Activated CD8-positive, alpha-beta memory T cell treated with anti-CD3 and anti-CD28 coated beads, Interleukin-2, amount 10 ng/mL, durations not matched to agents 7 days and 5 days (primary cell): ENCODE results near the gene ZZZ3. TPM values are rescaled to one million over a fixed set of nuclear protein-coding genes. Genes with fewer than 3 reads are reported as not detected.
A peak's percentile ranks its signal among the peaks of the same experiment; 100 is the strongest.
"Not testable (repeated sequence)": the region's sequence is repeated elsewhere in the genome, so short reads cannot be mapped to it uniquely, and the experiment has no call there.

ENCODE experiments used
- ATAC-seq: fragments of 150-1000 bp; cut with Tn5 transposase; one replicate; pipeline ENCODE4 v1.10.0; 2021; ENCODE audit warnings: moderate library complexity
- CTCF ChIA-PET: fragments of 350-600 bp; sonication (Branson Sonifier 250); formaldehyde crosslinking; loops from one replicate; lab custom pipeline; 2021; ENCODE audit warnings: antibody characterized with exemption; lab: Charles Lee
- DNase-seq: peaks from one replicate; pipeline ENCODE4 v3.0.0-alpha.2; 2020
- H3K27ac Mint-ChIP-seq: one replicate; pipeline ENCODE4 v1.8.0; 2021; ENCODE audit warnings: mild to moderate bottlenecking, mixed read lengths
- H3K27me3 Mint-ChIP-seq: one replicate; pipeline ENCODE4 v1.8.0; 2021; ENCODE audit warnings: mixed read lengths
- H3K36me3 Mint-ChIP-seq: one replicate; pipeline ENCODE4 v1.8.0; 2021; ENCODE audit warnings: mild to moderate bottlenecking, mixed read lengths
- H3K4me1 Mint-ChIP-seq: one replicate; pipeline ENCODE4 v1.8.0; 2021; ENCODE audit warnings: mixed read lengths
- H3K4me3 Mint-ChIP-seq: one replicate; pipeline ENCODE4 v1.8.0; 2021; ENCODE audit warnings: mild to moderate bottlenecking, moderate library complexity, mixed read lengths
- H3K9me3 Mint-ChIP-seq: one replicate; pipeline ENCODE4 v1.8.0; 2022; ENCODE audit warnings: low read depth, mixed read lengths
- total RNA-seq, 2 experiments: library from RNA; stranded (reverse); gene quantifications; one replicate each; pipeline ENCODE4 v1.2.3, GENCODE V29; 2021

Gene ZZZ3
- total RNA-seq, 2 experiments from 2014 or later = 32.3 to 32.7 TPM

- CTCF ChIA-PET = no interaction called here
- Mint-ChIP-seq H3K36me3 (peaks cover 17% of the 10 kb centered on the region), H3K9me3 (no peaks in the 10 kb centered on the region), H3K27me3 (no peaks in the 10 kb centered on the region), H3K4me3 (no peak overlapping the region), H3K4me1 (peaks cover 17% of the 10 kb centered on the region), H3K27ac (no peak overlapping the region)
- DNase-seq (no peak), ATAC-seq (no peak)
These were observed 22.4 kb downstream of the ZZZ3 start for GRCh38 chr1:77659879-77660593.

- CTCF ChIA-PET = no interaction called here
- ATAC-seq = no peak
- Mint-ChIP-seq H3K36me3 (peaks cover 15% of the 10 kb centered on the region), H3K27ac (no peak overlapping the region), H3K4me1 (peaks cover 10% of the 10 kb centered on the region), H3K9me3 (no peaks in the 10 kb centered on the region), H3K4me3 (no peak overlapping the region), H3K27me3 (no peaks in the 10 kb centered on the region)
- DNase-seq = no peak
These were observed 24.2 kb downstream of the ZZZ3 start for GRCh38 chr1:77658271-77658670.

GRCh38 chr1:77655431-77655974, 27.0 kb downstream of the ZZZ3 start:
- Mint-ChIP-seq H3K36me3 (peaks cover 34% of the 10 kb centered on the region), H3K4me3 (no peak overlapping the region), H3K4me1 (peaks cover 7% of the 10 kb centered on the region), H3K9me3 (peaks cover 6% of the 10 kb centered on the region), H3K27ac (no peak overlapping the region), H3K27me3 (no peaks in the 10 kb centered on the region)
- CTCF ChIA-PET = no interaction called here
- DNase-seq (no peak), ATAC-seq (no peak)

- H3K36me3 Mint-ChIP-seq = peaks cover 51% of the 10 kb centered on the region
- peaks cover 7% of the 10 kb centered on the region for H3K4me1 Mint-ChIP-seq
- no peak for DNase-seq
- no peak overlapping the region for H3K4me3 Mint-ChIP-seq
- CTCF ChIA-PET = no interaction called here
- ATAC-seq = no peak
- peaks cover 11% of the 10 kb centered on the region for H3K9me3 Mint-ChIP-seq
- no peak overlapping the region for H3K27ac Mint-ChIP-seq
- H3K27me3 Mint-ChIP-seq = no peaks in the 10 kb centered on the region
These were observed 29.4 kb downstream of the ZZZ3 start for GRCh38 chr1:77652970-77653516.

- Mint-ChIP-seq H3K27me3 (no peaks in the 10 kb centered on the region), H3K4me1 (peaks cover 7% of the 10 kb centered on the region), H3K4me3 (no peak overlapping the region), H3K9me3 (peaks cover 13% of the 10 kb centered on the region), H3K27ac (no peak overlapping the region), H3K36me3 (peaks cover 52% of the 10 kb centered on the region)
- no peak for ATAC-seq
- CTCF ChIA-PET = no interaction called here
- no peak for DNase-seq
These were observed 30.2 kb downstream of the ZZZ3 start for GRCh38 chr1:77652268-77652667.

- H3K27me3 Mint-ChIP-seq = no peaks in the 10 kb centered on the region
- no peak overlapping the region for H3K4me3 Mint-ChIP-seq
- peaks cover 13% of the 10 kb centered on the region for H3K9me3 Mint-ChIP-seq
- ATAC-seq (no peak), DNase-seq (no peak)
- CTCF ChIA-PET = no interaction called here
- peaks cover 66% of the 10 kb centered on the region for H3K36me3 Mint-ChIP-seq
- H3K27ac Mint-ChIP-seq = no peak overlapping the region
- H3K4me1 Mint-ChIP-seq = peaks cover 8% of the 10 kb centered on the region
These were observed 33.3 kb downstream of the ZZZ3 start for GRCh38 chr1:77649127-77649526.

GRCh38 chr1:77646224-77646623, 36.2 kb downstream of the ZZZ3 start:
- CTCF ChIA-PET, H3K27ac Mint-ChIP-seq, DNase-seq, ATAC-seq, H3K4me1 Mint-ChIP-seq, H3K27me3 Mint-ChIP-seq, H3K4me3 Mint-ChIP-seq: not testable (repeated sequence)
- H3K36me3 Mint-ChIP-seq = peaks cover 50% of the 10 kb centered on the region
- H3K9me3 Mint-ChIP-seq = peaks cover 10% of the 10 kb centered on the region

- CTCF ChIA-PET = no interaction called here
- no peak overlapping the region for H3K27ac Mint-ChIP-seq
- DNase-seq = no peak
- H3K4me3 Mint-ChIP-seq = no peak overlapping the region
- peaks cover 38% of the 10 kb centered on the region for H3K36me3 Mint-ChIP-seq
- H3K4me1 Mint-ChIP-seq = peaks cover 22% of the 10 kb centered on the region
- no peaks in the 10 kb centered on the region for H3K27me3 Mint-ChIP-seq
- H3K9me3 Mint-ChIP-seq = peaks cover 5% of the 10 kb centered on the region
- ATAC-seq = no peak
These were observed 39.0 kb downstream of the ZZZ3 start for GRCh38 chr1:77643456-77643855.

GRCh38 chr1:77642941-77643340, 39.5 kb downstream of the ZZZ3 start:
- peaks cover 38% of the 10 kb centered on the region for H3K36me3 Mint-ChIP-seq
- H3K4me3 Mint-ChIP-seq = no peak overlapping the region
- ATAC-seq (no peak), DNase-seq (no peak)
- no peak overlapping the region for H3K27ac Mint-ChIP-seq
- no peaks in the 10 kb centered on the region for H3K27me3 Mint-ChIP-seq
- H3K9me3 Mint-ChIP-seq = peaks cover 2% of the 10 kb centered on the region
- peaks cover 25% of the 10 kb centered on the region for H3K4me1 Mint-ChIP-seq
- CTCF ChIA-PET = no interaction called here

GRCh38 chr1:77642196-77642595, 40.3 kb downstream of the ZZZ3 start:
- Mint-ChIP-seq H3K4me3 (no peak overlapping the region), H3K27ac (no peak overlapping the region), H3K9me3 (no peaks in the 10 kb centered on the region), H3K27me3 (no peaks in the 10 kb centered on the region), H3K36me3 (peaks cover 34% of the 10 kb centered on the region), H3K4me1 (peaks cover 26% of the 10 kb centered on the region)
- CTCF ChIA-PET = interaction anchor here (1.0 to 1.4 kb wide), 2 partner anchors 27 to 41 kb away, joined by 3 to 5 read pairs; no protein-coding TSS in a partner anchor
- ATAC-seq (no peak), DNase-seq (no peak)

- H3K4me1 Mint-ChIP-seq = peaks cover 23% of the 10 kb centered on the region
- DNase-seq = no peak
- H3K27me3 Mint-ChIP-seq = no peaks in the 10 kb centered on the region
- H3K4me3 Mint-ChIP-seq = no peak overlapping the region
- no peak overlapping the region for H3K27ac Mint-ChIP-seq
- peaks cover 19% of the 10 kb centered on the region for H3K36me3 Mint-ChIP-seq
- peak; percentile 42 for ATAC-seq
- H3K9me3 Mint-ChIP-seq = no peaks in the 10 kb centered on the region
- CTCF ChIA-PET = no interaction called here
These were observed 42.8 kb downstream of the ZZZ3 start for GRCh38 chr1:77639557-77640069.

GRCh38 chr1:77639056-77639455, 43.4 kb downstream of the ZZZ3 start:
- H3K27ac Mint-ChIP-seq = no peak overlapping the region
- no peaks in the 10 kb centered on the region for H3K9me3 Mint-ChIP-seq
- CTCF ChIA-PET = interaction anchor here (1.1 kb wide), 1 partner anchor 55 kb away, joined by 4 read pairs; no protein-coding TSS in a partner anchor
- no peaks in the 10 kb centered on the region for H3K27me3 Mint-ChIP-seq
- peaks cover 20% of the 10 kb centered on the region for H3K36me3 Mint-ChIP-seq
- ATAC-seq (no peak), DNase-seq (no peak)
- H3K4me1 Mint-ChIP-seq = peaks cover 23% of the 10 kb centered on the region
- no peak overlapping the region for H3K4me3 Mint-ChIP-seq

- Mint-ChIP-seq H3K27ac (no peak overlapping the region), H3K4me3 (no peak overlapping the region), H3K4me1 (peaks cover 34% of the 10 kb centered on the region), H3K9me3 (no peaks in the 10 kb centered on the region), H3K36me3 (peaks cover 35% of the 10 kb centered on the region), H3K27me3 (no peaks in the 10 kb centered on the region)
- ATAC-seq (no peak), DNase-seq (no peak)
- CTCF ChIA-PET = no interaction called here
These were observed 45.6 kb downstream of the ZZZ3 start for GRCh38 chr1:77636864-77637263.
